Inflammatory macrophage treated with lipopolysaccharide for 4 hours (primary cell): ENCODE measurements around the gene PELI2.

Experiments
- DNase-seq: peaks from one replicate; pipeline ENCODE4 v3.0.0-alpha.2; 2020

Gene PELI2

GRCh38 chr14:56208520-56208919 lies 90.3 kb downstream of the PELI2 start:
- no peak for DNase-seq

- no peak for DNase-seq
Observed at GRCh38 chr14:56210571-56210970, 92.4 kb downstream of the PELI2 start.

- DNase-seq, result no peak
Observed at GRCh38 chr14:56211084-56211483, 92.9 kb downstream of the PELI2 start.

- DNase-seq, result no peak
Observed at GRCh38 chr14:56211844-56212243, 93.6 kb downstream of the PELI2 start.

- DNase-seq, result no peak
Observed at GRCh38 chr14:56212521-56212920, 94.3 kb downstream of the PELI2 start.

- DNase-seq, result no peak
Observed at GRCh38 chr14:56213306-56213705, 95.1 kb downstream of the PELI2 start.

GRCh38 chr14:56215180-56215579 lies 97.0 kb downstream of the PELI2 start:
- no peak for DNase-seq

GRCh38 chr14:56216626-56217379 lies 98.6 kb downstream of the PELI2 start:
- peak; percentile 30 for DNase-seq

GRCh38 chr14:56217380-56218045 lies 99.3 kb downstream of the PELI2 start:
- DNase-seq, result no peak

GRCh38 chr14:56219666-56220413 lies 101.6 kb downstream of the PELI2 start:
- no peak for DNase-seq

- no peak for DNase-seq
Observed at GRCh38 chr14:56221382-56222128, 103.3 kb downstream of the PELI2 start.

GRCh38 chr14:56224229-56224628 lies 106.0 kb downstream of the PELI2 start:
- DNase-seq, result no peak

GRCh38 chr14:56224691-56225681 lies 106.8 kb downstream of the PELI2 start:
- no peak for DNase-seq

- DNase-seq, result no peak
Observed at GRCh38 chr14:56235388-56235787, 117.2 kb downstream of the PELI2 start.

- DNase-seq, result peak; percentile 9
Observed at GRCh38 chr14:56237398-56237797, 119.2 kb downstream of the PELI2 start.

- DNase-seq, result no peak
Observed at GRCh38 chr14:56241461-56241860, 123.2 kb downstream of the PELI2 start.

GRCh38 chr14:56243110-56243509 lies 124.9 kb downstream of the PELI2 start:
- DNase-seq, result no peak

- peak; percentile 91 for DNase-seq
Observed at GRCh38 chr14:56244138-56244789, 126.1 kb downstream of the PELI2 start.

- peak; percentile 15 for DNase-seq
Observed at GRCh38 chr14:56247495-56248200, 129.4 kb downstream of the PELI2 start.

- no peak for DNase-seq
Observed at GRCh38 chr14:56248442-56248841, 130.2 kb downstream of the PELI2 start.

- no peak for DNase-seq
Observed at GRCh38 chr14:56261046-56261445, 142.8 kb downstream of the PELI2 start.
